Superior temporal gyrus (tissue), 1 donor: ENCODE results near the gene PAPSS2.
"Not testable (repeated sequence)": the region's sequence is repeated elsewhere in the genome, so short reads cannot be mapped to it uniquely, and the experiment has no call there.

Experiments used
- DNase-seq: peaks from one replicate; pipeline ENCODE4 v3.0.0-alpha.2; 2016; ENCODE audit errors: extremely low spot score

PAPSS2 gene

DNA sequence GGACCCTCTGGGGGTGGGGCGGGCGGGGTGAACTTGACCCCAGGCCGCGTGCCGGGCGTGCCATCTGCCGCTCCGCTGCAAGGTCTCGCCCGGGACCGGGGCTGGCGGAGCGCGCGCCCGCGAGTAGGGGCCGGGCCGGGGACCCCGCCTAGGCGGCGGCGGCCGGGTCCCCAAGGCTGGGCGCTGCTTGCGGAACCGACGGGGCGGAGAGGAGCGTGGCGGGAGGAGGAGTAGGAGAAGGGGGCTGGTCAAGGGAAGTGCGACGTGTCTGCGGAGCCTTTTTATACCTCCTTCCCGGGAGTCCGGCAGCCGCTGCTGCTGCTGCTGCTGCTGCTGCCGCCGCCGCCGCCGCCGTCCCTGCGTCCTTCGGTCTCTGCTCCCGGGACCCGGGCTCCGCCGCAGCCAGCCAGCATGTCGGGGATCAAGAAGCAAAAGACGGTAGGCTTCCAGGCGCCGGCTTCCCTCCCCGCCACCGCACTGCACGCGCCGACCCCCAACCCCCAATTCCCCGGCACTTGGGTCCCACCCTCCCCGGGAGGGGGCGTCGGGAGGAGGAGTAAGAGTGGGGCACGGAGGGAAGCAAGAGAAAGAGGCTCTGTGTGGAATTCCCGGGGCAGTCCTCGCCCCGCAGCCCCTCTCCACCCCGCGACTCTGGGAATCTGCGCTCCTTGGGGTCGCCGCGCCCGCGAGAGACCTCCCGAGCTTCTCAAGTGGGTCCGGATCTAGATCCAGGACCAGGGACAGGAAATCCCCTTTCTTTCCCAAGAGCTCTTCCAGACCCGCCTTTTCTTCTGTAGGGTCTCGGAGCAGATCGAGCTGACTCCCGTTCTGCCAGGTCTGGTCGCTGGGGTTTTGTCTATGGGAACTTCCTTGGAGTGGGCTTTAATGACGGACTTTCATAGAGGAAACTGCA is at the start of gene PAPSS2:
Gene PAPSS2 (plus strand): TSS at position 308 of the 913 bp plus-strand sequence. CDS start 104 bp downstream, at position 412.
- DNase-seq, result no peak

GRCh38 chr10:87611341-87611740 is 48.3 kb upstream of the PAPSS2 start:
- DNase-seq, result not testable (repeated sequence)

DNA sequence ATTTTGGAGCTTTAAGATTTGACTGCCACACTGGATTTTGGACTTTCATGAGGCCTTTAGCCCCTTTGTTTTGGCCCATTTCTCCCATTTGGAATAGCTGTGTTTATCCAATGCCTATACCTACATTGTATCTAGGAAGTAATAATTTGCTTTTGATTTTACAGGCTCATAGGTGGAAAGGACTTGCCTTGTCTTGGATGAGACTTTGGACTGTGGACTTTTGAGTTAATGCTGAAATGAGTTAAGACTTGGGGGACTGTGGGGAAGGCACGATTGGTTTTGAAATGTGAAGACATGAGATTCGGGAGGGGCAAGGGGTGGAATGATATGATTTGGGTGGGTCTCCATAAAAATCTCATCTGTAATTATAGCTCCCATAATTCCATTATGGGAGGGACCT is 47.6 kb upstream of the PAPSS2 start:
- no peak for DNase-seq

GRCh38 chr10:87613751-87614150 is 45.9 kb upstream of the PAPSS2 start:
- DNase-seq, result no peak

- DNase-seq, result no peak
Measured at GRCh38 chr10:87615856-87616255, 43.8 kb upstream of the PAPSS2 start.

DNA sequence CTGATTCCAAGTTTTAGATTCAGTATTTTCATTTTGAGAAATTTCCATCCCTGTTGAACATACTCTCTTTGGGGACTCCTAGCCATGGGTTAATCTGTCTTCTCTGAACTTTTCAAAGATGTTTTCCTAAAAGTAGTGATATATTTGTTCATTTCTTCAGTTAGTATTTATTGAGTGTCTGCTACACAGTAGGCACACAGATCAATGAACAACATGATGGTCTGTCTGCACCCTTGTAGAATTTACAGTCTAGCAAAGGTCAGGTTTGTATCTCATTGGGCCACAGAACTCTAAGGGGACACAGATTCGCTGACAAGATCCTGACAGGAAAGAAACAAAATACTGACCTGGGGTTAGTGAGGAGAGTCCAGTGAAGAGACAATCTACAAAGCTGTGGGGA is 42.2 kb upstream of the PAPSS2 start:
- no peak for DNase-seq

- no peak for DNase-seq
Measured at GRCh38 chr10:87618566-87619423, 40.9 kb upstream of the PAPSS2 start.

GRCh38 chr10:87619705-87620104 is 40.0 kb upstream of the PAPSS2 start:
- no peak for DNase-seq

DNA sequence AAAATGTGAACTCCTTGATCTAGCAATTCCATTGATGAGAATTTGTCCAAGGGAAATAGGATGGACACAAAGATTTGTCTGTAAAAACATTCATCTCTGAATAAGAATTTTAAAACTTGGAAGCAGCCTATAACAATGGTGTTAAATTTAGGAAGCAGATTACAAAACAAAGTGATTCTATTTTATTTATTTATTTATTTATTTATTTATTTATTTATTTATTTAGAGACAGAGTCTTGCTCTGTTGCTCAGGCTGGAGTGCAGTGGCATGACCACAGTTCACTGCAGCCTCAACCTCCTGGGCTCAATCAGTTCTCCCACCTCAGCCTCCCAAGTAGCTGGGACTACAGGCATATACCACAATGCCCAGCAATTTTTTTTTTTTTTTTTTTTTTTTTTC is 38.2 kb upstream of the PAPSS2 start:
- not testable (repeated sequence) for DNase-seq

- no peak for DNase-seq
Measured at GRCh38 chr10:87622314-87623004, 37.2 kb upstream of the PAPSS2 start.

DNA sequence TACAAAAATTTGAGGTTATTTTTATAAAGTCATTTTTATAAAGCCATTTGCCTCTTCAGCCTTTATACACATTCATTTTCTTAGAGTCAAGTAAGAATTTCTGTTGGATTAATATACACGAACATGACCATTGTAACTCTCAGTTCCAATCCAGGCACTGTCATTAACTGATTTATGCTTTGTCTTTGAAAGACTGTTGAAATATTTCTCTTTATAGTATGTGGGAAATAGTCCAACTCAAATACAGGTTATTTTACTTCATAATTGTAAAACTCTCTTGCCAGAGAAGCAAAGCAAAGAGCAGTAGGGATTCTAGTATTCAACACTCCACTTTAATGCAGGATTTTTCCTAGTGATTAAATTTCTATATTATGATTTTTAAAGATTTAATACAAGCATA is 36.5 kb upstream of the PAPSS2 start:
- DNase-seq, result no peak

- DNase-seq, result no peak
Measured at GRCh38 chr10:87625661-87626060, 34.0 kb upstream of the PAPSS2 start.

- no peak for DNase-seq
Measured at GRCh38 chr10:87626422-87626892, 33.2 kb upstream of the PAPSS2 start.

DNA sequence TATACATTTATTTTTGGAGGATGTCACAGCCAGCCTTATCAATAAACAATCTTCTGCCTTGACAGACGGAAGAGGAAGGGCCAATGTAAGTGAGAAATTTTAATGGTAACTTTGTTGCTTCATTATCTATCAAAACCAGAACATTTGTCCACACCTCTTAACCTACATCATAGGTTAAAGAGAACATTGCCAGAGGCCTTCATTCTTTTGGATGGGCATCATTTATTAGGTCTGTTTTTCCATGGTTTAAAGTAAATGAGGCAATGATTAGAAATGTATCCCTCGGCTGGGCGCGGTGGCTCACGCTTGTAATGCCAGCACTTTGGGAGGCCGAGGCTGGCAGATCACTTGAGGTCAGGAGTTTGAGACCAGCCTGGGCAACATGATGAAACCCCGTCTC is 29.5 kb upstream of the PAPSS2 start:
- no peak for DNase-seq

DNA sequence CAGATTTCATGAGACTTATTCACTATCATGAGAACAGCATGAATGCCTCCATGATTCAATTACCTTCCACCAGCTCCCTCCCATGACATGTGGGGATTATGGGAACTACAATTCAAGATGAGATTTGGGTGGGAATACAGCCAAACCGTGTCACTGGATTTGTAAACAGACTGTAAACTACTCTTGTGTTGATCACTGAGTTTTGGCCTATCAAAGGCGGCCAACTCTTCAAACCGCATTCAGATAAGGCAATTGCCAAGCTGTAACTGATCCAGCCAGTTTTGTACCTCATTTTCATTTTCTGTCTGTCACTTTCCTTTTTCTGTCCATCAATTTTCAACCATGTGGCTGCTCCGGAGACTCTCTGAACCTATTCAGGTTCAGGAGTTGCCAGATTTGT is 27.2 kb upstream of the PAPSS2 start:
- no peak for DNase-seq

DNA sequence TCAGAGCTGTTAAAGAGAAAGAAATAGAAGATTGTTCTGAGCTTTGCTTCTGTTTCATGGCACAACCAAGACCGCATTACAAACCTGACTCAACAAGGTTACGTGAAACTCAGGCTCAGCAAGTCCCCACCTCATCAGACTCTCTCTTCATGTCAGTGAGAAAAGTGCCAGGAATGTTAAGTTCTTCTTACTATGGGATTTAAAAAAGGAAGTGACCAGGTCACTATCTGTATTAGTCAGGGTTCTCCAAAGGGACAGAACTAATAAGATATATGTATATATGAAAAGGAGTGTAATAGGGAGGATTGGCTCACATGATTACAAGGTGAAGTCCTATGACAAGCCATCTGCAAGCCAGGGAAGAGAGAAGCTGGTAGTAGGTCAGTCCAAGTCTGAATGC is 25.4 kb upstream of the PAPSS2 start:
- no peak for DNase-seq

GRCh38 chr10:87635498-87636312 is 24.0 kb upstream of the PAPSS2 start:
- DNase-seq, result no peak

- DNase-seq, result no peak
Measured at GRCh38 chr10:87636313-87636915, 23.3 kb upstream of the PAPSS2 start.

- DNase-seq, result no peak
Measured at GRCh38 chr10:87639493-87639892, 20.2 kb upstream of the PAPSS2 start.

DNA sequence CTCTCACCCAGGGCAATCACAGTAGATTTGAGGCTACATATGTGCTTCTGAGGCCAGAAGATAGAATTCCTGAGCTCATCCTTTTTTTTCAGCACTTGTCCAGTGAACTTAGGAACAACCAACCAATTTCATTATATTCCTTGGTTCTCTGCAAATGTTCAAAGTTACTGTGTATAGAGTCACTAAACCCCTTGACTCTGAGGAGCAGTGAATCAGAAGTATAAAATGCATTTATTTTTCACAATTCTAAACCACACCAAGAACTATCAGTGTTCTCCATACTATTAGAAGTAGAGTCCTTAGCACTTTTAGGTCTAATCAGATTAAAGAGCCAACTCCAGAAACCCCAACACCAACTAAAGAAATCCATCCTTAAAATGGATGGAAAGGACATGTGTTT is 19.6 kb upstream of the PAPSS2 start:
- DNase-seq, result no peak

GRCh38 chr10:87642486-87642885 is 17.2 kb upstream of the PAPSS2 start:
- no peak for DNase-seq
